ENCODE results near the gene OR4F17. TPM values are rescaled to one million over a fixed set of nuclear protein-coding genes. Genes with fewer than 3 reads are reported as not detected.
"Not testable (repeated sequence)": the region's sequence is repeated elsewhere in the genome, so short reads cannot be mapped to it uniquely, and the experiment has no call there.

Gene OR4F17, protein sequence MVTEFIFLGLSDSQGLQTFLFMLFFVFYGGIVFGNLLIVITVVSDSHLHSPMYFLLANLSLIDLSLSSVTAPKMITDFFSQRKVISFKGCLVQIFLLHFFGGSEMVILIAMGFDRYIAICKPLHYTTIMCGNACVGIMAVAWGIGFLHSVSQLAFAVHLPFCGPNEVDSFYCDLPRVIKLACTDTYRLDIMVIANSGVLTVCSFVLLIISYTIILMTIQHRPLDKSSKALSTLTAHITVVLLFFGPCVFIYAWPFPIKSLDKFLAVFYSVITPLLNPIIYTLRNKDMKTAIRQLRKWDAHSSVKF
- total RNA-seq (not detected), polyA plus RNA-seq (not detected)
- long read RNA-seq, donor 1, result 0 reads
- long read RNA-seq, donor 2, result 0 reads
- long read RNA-seq, donor 3, result 0 reads
- long read RNA-seq, donor 4, result 0 reads
- long read RNA-seq, donor 5, result 0 reads
- long read RNA-seq, donor 6, result 0 reads
- long read RNA-seq, donor 7, result 0 reads
- long read RNA-seq, donor 8, result 0 reads
- long read RNA-seq, donor 9, result 0 reads
- long read RNA-seq, donor 10, result 0 reads

DNA sequence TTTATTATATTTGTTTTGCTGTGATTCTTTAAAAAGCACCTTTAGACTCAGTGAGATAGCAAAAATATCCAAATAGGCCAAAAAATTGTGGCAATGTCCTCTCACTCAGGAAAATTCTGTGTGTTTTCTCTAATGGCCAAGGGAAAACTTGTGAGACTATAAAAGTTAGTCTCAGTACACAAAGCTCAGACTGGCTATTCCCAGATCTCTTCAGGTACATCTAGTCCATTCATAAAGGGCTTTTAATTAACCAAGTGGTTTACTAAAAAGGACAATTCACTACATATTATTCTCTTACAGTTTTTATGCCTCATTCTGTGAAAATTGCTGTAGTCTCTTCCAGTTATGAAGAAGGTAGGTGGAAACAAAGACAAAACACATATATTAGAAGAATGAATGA lies at the start of gene OR4F17:
OR4F17 (plus strand) TSS at position 301 of the 400 bp plus-strand sequence. CDS start 3,575 bp downstream, outside the sequence.
- H3K36me3 ChIP-seq; H3K27me3 ChIP-seq; intact Hi-C loops (cut with DNase I; ENCODE audit: low total_unique reads); H3K4me3 ChIP-seq; DNase-seq; H3K27ac ChIP-seq; H3K4me1 ChIP-seq; H3K9me3 ChIP-seq: not testable (repeated sequence)

DNA sequence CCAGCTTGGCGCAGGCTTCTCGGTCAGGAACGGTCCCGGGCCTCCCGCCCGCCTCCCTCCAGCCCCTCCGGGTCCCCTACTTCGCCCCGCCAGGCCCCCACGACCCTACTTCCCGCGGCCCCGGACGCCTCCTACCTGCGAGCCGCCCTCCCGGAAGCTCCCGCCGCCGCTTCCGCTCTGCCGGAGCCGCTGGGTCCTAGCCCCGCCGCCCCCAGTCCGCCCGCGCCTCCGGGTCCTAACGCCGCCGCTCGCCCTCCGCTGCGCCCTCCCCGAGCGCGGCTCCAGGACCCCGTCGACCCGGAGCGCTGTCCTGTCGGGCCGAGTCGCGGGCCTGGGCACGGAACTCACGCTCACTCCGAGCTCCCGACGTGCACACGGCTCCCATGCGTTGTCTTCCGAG lies 36.1 kb upstream of the OR4F17 start:
- H3K4me1 ChIP-seq; H3K36me3 ChIP-seq; H3K9me3 ChIP-seq; intact Hi-C loops (cut with DNase I; ENCODE audit: low total_unique reads); H3K27me3 ChIP-seq: not testable (repeated sequence)
- H3K4me3 ChIP-seq, result peak overlapping the region in 2 of 4 donors; percentile 20 to 35
- 0% methylated on average over 11 of the region's 54 CpGs; no CpG with 5 or more reads in 4 of the 5 donors for WGBS, 5 donors
- peak overlapping the region in 1 of 5 donors; percentile 46 for H3K27ac ChIP-seq
- DNase-seq, result peak in 1 of 2 donors; percentile 25

DNA sequence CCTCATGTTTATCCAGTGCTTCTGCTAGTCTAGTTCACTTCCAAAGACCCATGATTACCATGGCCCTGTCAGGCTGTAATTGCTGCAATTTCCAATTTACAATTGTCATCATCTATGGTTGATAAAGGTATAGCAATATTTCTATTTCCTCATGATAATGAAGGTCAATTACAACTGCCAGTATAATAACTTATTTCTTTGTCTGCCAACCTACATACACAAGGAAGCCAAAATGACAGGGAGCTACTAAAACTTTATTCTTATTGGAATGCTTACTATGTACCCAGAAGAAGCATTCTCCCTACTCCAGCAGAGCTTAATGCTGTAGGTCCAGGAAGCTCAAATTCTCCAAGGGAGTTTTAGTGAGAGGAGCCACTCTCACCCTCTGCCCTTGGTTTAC lies 24.0 kb upstream of the OR4F17 start:
- H3K27ac ChIP-seq; H3K36me3 ChIP-seq; H3K27me3 ChIP-seq; H3K4me1 ChIP-seq; H3K9me3 ChIP-seq; intact Hi-C loops (cut with DNase I; ENCODE audit: low total_unique reads); H3K4me3 ChIP-seq; DNase-seq: not testable (repeated sequence)

DNA sequence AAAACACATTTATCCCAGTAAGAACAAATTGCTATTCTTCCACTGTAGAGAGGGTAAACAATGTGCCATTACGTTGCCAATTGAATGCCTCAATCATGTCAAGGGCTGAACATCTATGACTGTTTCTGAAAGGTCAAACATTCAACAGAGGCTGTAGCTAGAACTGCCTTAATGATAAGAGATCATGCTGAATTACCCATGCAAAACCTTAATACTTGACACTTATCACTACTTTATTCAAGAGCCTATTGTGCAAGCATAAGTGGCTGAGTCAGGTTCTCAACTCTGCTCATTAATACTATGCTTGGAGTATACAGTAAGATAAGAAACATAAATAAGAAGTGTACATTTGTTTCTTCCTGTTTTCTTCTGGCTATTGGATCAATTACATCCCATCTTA lies 23.3 kb upstream of the OR4F17 start:
- H3K4me1 ChIP-seq; H3K36me3 ChIP-seq; DNase-seq; H3K4me3 ChIP-seq; intact Hi-C loops (cut with DNase I; ENCODE audit: low total_unique reads); H3K27me3 ChIP-seq; H3K27ac ChIP-seq; H3K9me3 ChIP-seq: not testable (repeated sequence)
- no CpG with 5 or more reads among the region's 1 CpG for WGBS, 5 donors

DNA sequence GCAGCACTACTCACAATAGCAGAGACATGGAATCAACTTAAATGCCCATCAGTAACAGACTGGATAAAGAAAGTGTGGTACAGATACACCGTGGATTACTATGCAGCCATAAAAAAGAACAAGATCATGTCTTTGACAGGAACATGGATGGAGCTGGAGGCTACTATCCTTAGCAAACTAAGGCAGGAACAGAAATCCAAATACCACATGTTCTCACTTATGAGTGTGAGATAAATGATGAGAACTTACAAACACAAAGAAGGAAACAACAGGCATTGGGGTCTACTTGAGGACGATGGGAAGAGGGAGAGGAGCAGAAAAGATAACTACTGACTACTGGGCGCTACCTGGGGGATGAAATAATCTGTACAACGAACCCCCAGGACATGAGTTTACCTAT lies 16.2 kb upstream of the OR4F17 start:
- H3K9me3 ChIP-seq; H3K36me3 ChIP-seq; H3K4me3 ChIP-seq; intact Hi-C loops (cut with DNase I; ENCODE audit: low total_unique reads); H3K27me3 ChIP-seq; DNase-seq; H3K4me1 ChIP-seq; H3K27ac ChIP-seq: not testable (repeated sequence)
- WGBS, 5 donors, result 73 to 84% (median 76%) methylated on average over 3 to 4 of the region's 4 CpGs

DNA sequence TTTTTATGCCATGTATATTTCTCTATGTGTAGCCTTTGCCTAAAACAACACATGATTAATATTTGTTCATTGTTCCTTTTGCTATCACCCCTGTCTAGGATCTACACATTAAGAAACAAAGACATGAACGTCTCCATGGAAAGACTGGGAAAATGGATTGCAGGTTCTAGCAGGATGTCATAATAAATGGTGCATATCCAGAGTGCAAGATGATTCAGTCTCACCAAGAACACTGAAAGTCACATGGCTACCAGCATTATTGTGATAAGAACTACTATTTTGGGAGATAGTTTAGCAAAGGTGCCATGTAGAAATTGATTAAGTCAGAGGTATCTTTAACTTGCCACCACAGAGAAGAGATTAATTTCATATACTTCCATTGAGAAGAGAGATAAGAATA lies 12.1 kb upstream of the OR4F17 start:
- H3K27me3 ChIP-seq; DNase-seq; H3K9me3 ChIP-seq; intact Hi-C loops (cut with DNase I; ENCODE audit: low total_unique reads); H3K27ac ChIP-seq; H3K36me3 ChIP-seq; H3K4me1 ChIP-seq; H3K4me3 ChIP-seq: not testable (repeated sequence)
- no CpG with 5 or more reads among the region's 1 CpG for WGBS, 5 donors

DNA sequence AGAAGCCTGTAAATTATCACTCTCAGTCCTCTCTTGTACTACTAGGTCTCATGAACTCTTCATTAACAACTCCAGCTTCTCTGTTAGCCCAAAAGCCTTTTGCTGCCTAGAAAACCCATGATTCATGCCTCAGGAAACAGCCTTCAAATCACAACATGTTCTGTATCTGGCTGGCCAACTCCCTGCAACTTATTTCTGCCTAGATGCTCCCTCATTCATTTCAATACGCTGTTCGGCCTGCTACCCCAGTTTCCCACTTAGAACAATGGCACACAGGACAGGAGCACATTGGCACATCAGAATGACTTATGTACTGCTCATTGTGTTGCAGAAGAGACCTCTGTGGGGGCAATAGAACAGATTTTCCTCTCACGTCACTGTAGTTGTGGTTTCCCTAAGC lies 9.3 kb upstream of the OR4F17 start:
- DNase-seq; H3K4me1 ChIP-seq; intact Hi-C loops (cut with DNase I; ENCODE audit: low total_unique reads); H3K4me3 ChIP-seq; H3K27me3 ChIP-seq; H3K36me3 ChIP-seq; H3K9me3 ChIP-seq; H3K27ac ChIP-seq: not testable (repeated sequence)
- WGBS, 5 donors, result no CpG with 5 or more reads among the region's 3 CpGs

DNA sequence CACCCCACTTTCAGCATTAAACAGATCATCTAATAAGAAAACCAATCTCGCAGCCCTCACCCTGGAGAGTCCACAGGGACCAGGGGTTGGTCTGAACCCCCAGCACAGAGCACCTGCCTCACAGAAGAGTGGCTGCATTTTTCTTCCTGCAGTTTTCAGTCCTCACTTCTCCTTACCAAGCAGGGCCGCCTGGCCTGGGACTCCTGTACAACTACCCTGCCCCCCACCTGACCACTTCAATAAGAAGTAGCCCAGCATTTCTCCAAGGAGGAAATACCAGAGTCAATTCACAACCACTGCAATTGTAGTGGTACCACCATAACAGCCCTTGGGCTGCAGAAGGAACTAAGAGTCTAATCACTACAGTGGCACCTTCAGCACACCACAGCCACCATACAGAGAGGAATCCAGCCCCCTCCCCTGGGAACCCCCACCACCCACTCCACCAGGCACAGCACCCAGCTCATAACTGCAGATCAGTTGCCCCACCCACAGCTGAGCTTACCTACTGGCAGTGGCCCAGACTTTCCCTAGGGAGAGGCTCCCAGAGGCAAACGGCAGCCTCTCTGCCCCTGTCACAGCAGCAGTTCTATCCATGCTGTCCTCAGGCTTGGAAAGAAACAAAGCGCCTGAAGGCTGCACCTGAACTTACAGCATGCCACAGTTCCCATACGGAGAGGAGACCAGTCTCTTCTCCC lies 13.7 kb downstream of the OR4F17 start:
- intact Hi-C loops (cut with DNase I; ENCODE audit: low total_unique reads); H3K4me3 ChIP-seq; H3K27me3 ChIP-seq; DNase-seq; H3K36me3 ChIP-seq; H3K4me1 ChIP-seq; H3K27ac ChIP-seq; H3K9me3 ChIP-seq: not testable (repeated sequence)
- 73 to 79% (median 78%) methylated on average over 1 of the region's 5 CpGs; no CpG with 5 or more reads in 2 of the 5 donors for WGBS, 5 donors

Other genes with a start within 250 kb of the OR4F17 start
- gene PLPP2, start 184.3 kb downstream of the OR4F17 start, total RNA-seq, result 100 to 1,000 TPM in 1 of 5 donors, 10 to 100 TPM in 4; 22.2 to 228 (median 46.4) TPM
- gene PLPP2, start 184.3 kb downstream of the OR4F17 start, polyA plus RNA-seq, result 10 to 100 TPM; 22.5 to 55.7 (median 28.4) TPM
- 10 to 100 TPM in 4 of 5 donors, 1 to 10 TPM in 1; 5.8 to 29.6 (median 13.6) TPM for gene MIER2, start 237.7 kb downstream of the OR4F17 start, total RNA-seq
- gene MIER2, start 237.7 kb downstream of the OR4F17 start, polyA plus RNA-seq, result 10 to 100 TPM in 2 of 3 donors, 1 to 10 TPM in 1; 8.4 to 13.4 (median 12.1) TPM